GM06990 (cell line): ENCODE measurements around the gene RHOU.

Source experiments
- DNase-seq: peaks from one replicate; pipeline ENCODE4 v3.0.0-alpha.2; 2011; ENCODE audit not compliant: insufficient read length; ENCODE audit errors: extremely low read depth
- H3K27me3 ChIP-seq: replicated peaks from 2 replicates; pipeline ENCODE4 v1.6.0; 2011; ENCODE audit warnings: low read length; ENCODE audit not compliant: control insufficient read depth, insufficient read depth
- H3K36me3 ChIP-seq: 2 replicates; pipeline ENCODE4 v1.5.1; 2011; ENCODE audit warnings: low read length; ENCODE audit not compliant: control insufficient read depth, insufficient read depth
- H3K4me3 ChIP-seq: replicated peaks from 2 replicates; pipeline ENCODE4 v1.5.1; 2011; ENCODE audit warnings: low read depth, mild to moderate bottlenecking, control low read depth, low read length
- CTCF ChIP-seq: IDR thresholded peaks from 2 replicates; pipeline ENCODE4 v1.5.1; 2011; ENCODE audit warnings: low read length, control low read depth, mild to moderate bottlenecking, inconsistent platforms; ENCODE audit not compliant: insufficient read depth, poor library complexity, severe bottlenecking

Gene RHOU

GRCh38 chr1:228745497-228745896 lies 10.2 kb downstream of the RHOU start:
- TF ChIP-seq CTCF = no peak
- Histone ChIP-seq H3K27me3 (no peaks in the 10 kb centered on the region), H3K4me3 (no peak overlapping the region), H3K36me3 (no peaks in the 10 kb centered on the region)
- no peak for DNase-seq

GRCh38 chr1:228747301-228747935 lies 12.1 kb downstream of the RHOU start:
- no peaks in the 10 kb centered on the region for H3K36me3 ChIP-seq
- no peak overlapping the region for H3K4me3 ChIP-seq
- no peak for DNase-seq
- TF ChIP-seq CTCF = no peak
- H3K27me3 ChIP-seq = no peaks in the 10 kb centered on the region

- DNase-seq = no peak
- Histone ChIP-seq H3K4me3 (no peak overlapping the region), H3K27me3 (no peaks in the 10 kb centered on the region), H3K36me3 (no peaks in the 10 kb centered on the region)
- no peak for TF ChIP-seq CTCF
Measured at GRCh38 chr1:228748029-228748428, 12.8 kb downstream of the RHOU start.

GRCh38 chr1:228748431-228748830 lies 13.2 kb downstream of the RHOU start:
- DNase-seq = no peak
- TF ChIP-seq CTCF = no peak
- H3K4me3 ChIP-seq = no peak overlapping the region
- H3K27me3 ChIP-seq = no peaks in the 10 kb centered on the region
- H3K36me3 ChIP-seq = no peaks in the 10 kb centered on the region

- Histone ChIP-seq H3K27me3 (no peaks in the 10 kb centered on the region), H3K4me3 (no peak overlapping the region), H3K36me3 (no peaks in the 10 kb centered on the region)
- TF ChIP-seq CTCF = no peak
- no peak for DNase-seq
Measured at GRCh38 chr1:228749765-228750164, 14.5 kb downstream of the RHOU start.

GRCh38 chr1:228750915-228751314 lies 15.6 kb downstream of the RHOU start:
- no peak overlapping the region for H3K4me3 ChIP-seq
- H3K36me3 ChIP-seq = no peaks in the 10 kb centered on the region
- no peak for TF ChIP-seq CTCF
- no peak for DNase-seq
- H3K27me3 ChIP-seq = no peaks in the 10 kb centered on the region
